IMR-90 (cell line): ENCODE results near the gene IFITM10. TPM values are rescaled to one million over a fixed set of nuclear protein-coding genes. Genes with fewer than 3 reads are reported as not detected.

ENCODE experiments used
- ATAC-seq: fragments of 200-7000 bp; cut with Tn5 transposase; 2 replicates; pipeline ENCODE4 v1.9.1; 2020; ENCODE audit warnings: low read depth, mild to moderate bottlenecking, moderate library complexity
- BruUV-seq: library from RNA; stranded (reverse); fragments of 400-500 nt; replicated peaks from 2 replicates; lab custom pipeline; 2021; lab: Mats Ljungman, UMichigan
- CTCF ChIA-PET: fragments of 300-600 bp; formaldehyde crosslinking; extraction: SDS; loops from one replicate; lab custom pipeline; 2021; ENCODE audit warnings: antibody characterized with exemption; lab: Yijun Ruan, JAX
- POLR2A ChIA-PET: fragments of 300-600 bp; sonication (Branson Sonifier 250); formaldehyde crosslinking; loops from one replicate; lab custom pipeline; 2022; ENCODE audit warnings: antibody characterized with exemption; ENCODE audit not compliant: unreplicated experiment; lab: Charles Lee
- DNase-seq: peaks from one replicate; pipeline ENCODE4 v3.0.0; 2013
- H2AFZ ChIP-seq: replicated peaks from 2 replicates; pipeline ENCODE3; 2013; ENCODE audit warnings: low read length, mild to moderate bottlenecking; ENCODE audit not compliant: poor library complexity
- H2AK5ac ChIP-seq: 2 replicates; pipeline ENCODE4 v1.6.1; 2013; ENCODE audit warnings: low read depth, low read length, inconsistent platforms
- H2AK9ac ChIP-seq: replicated peaks from 2 replicates; pipeline ENCODE3; 2013; ENCODE audit warnings: mild to moderate bottlenecking, low read depth, low read length, moderate library complexity; ENCODE audit not compliant: poor library complexity
- H2BK120ac ChIP-seq: 2 replicates; pipeline ENCODE4 v1.6.1; 2013; ENCODE audit warnings: low read depth, low read length, inconsistent platforms
- H2BK15ac ChIP-seq: 3 replicates; pipeline ENCODE4 v1.6.1; 2013; ENCODE audit warnings: low read depth, low read length, inconsistent platforms
- H2BK20ac ChIP-seq: 2 replicates; pipeline ENCODE4 v1.6.1; 2013; ENCODE audit warnings: low read depth, mild to moderate bottlenecking, inconsistent platforms, low read length, moderate library complexity
- H2BK5ac ChIP-seq: 2 replicates; pipeline ENCODE4 v1.6.1; 2013; ENCODE audit warnings: mild to moderate bottlenecking, low read depth, low read length, inconsistent platforms; ENCODE audit not compliant: poor library complexity, severe bottlenecking
- H3K14ac ChIP-seq: replicated peaks from 2 replicates; pipeline ENCODE4 v1.6.1; 2013; ENCODE audit warnings: low read depth, low read length, inconsistent platforms
- H3K18ac ChIP-seq: 2 replicates; pipeline ENCODE4 v1.6.1; 2013; ENCODE audit warnings: low read depth, low read length, control low read depth
- H3K23ac ChIP-seq: 2 replicates; pipeline ENCODE4 v1.6.1; 2013; ENCODE audit warnings: low read depth, low read length, inconsistent platforms
- H3K27ac ChIP-seq: 2 replicates; pipeline ENCODE4 v1.5.1; 2013; ENCODE audit warnings: mild to moderate bottlenecking, control low read depth, low read length; ENCODE audit not compliant: insufficient read depth
- H3K27me3 ChIP-seq: 2 replicates; pipeline ENCODE4 v1.6.1; 2013; ENCODE audit warnings: low read length; ENCODE audit not compliant: control insufficient read depth, insufficient read depth
- H3K36me3 ChIP-seq: 2 replicates; pipeline ENCODE4 v1.6.1; 2013; ENCODE audit warnings: low read length, mixed read lengths; ENCODE audit not compliant: control insufficient read depth, insufficient read depth
- H3K4ac ChIP-seq: 2 replicates; pipeline ENCODE4 v1.6.1; 2013; ENCODE audit warnings: low read depth, low read length, inconsistent platforms
- H3K4me1 ChIP-seq: 2 replicates; pipeline ENCODE4 v1.6.1; 2013; ENCODE audit warnings: low read length, mixed read lengths; ENCODE audit not compliant: control insufficient read depth, insufficient read depth
- H3K4me2 ChIP-seq: 2 replicates; pipeline ENCODE4 v1.6.1; 2013; ENCODE audit warnings: low read depth, mild to moderate bottlenecking, control low read depth, low read length, moderate library complexity
- H3K4me3 ChIP-seq: 2 replicates; pipeline ENCODE4 v1.5.1; 2013; ENCODE audit warnings: low read depth, mild to moderate bottlenecking, control low read depth, low read length, moderate library complexity; ENCODE audit not compliant: insufficient read depth
- H3K56ac ChIP-seq: 2 replicates; pipeline ENCODE4 v1.6.1; 2013; ENCODE audit warnings: low read length, inconsistent platforms; ENCODE audit not compliant: insufficient read depth; ENCODE audit errors: extremely low read depth
- H3K79me1 ChIP-seq, 2 experiments: 2 replicates each; pipeline ENCODE4 v1.6.1; 2013; ENCODE audit warnings: low read length in 2 of 2, inconsistent platforms in 1 of 2, low read depth in 1 of 2
- H3K9ac ChIP-seq: 2 replicates; pipeline ENCODE4 v1.6.1; 2013; ENCODE audit warnings: low read depth, low read length, control low read depth
- H3K9me1 ChIP-seq: 2 replicates; pipeline ENCODE4 v1.6.1; 2013; ENCODE audit warnings: low read length, inconsistent platforms; ENCODE audit not compliant: insufficient read depth
- H3K9me3 ChIP-seq: 2 replicates; pipeline ENCODE4 v1.6.1; 2013; ENCODE audit warnings: low read length; ENCODE audit not compliant: control insufficient read depth, insufficient read depth
- H4K20me1 ChIP-seq: 2 replicates; pipeline ENCODE4 v1.6.1; 2013; ENCODE audit warnings: low read length, inconsistent platforms; ENCODE audit not compliant: insufficient read depth
- H4K5ac ChIP-seq: 2 replicates; pipeline ENCODE4 v1.6.1; 2013; ENCODE audit warnings: mild to moderate bottlenecking, low read depth, low read length, control low read depth
- H4K8ac ChIP-seq, 2 experiments: 2 replicates each; pipeline ENCODE4 v1.6.1; 2013; ENCODE audit warnings: low read depth in 2 of 2, low read length in 2 of 2, control low read depth in 1 of 2, inconsistent platforms in 1 of 2
- H4K91ac ChIP-seq: 2 replicates; pipeline ENCODE4 v1.6.1; 2013; ENCODE audit warnings: low read depth, low read length, inconsistent platforms; ENCODE audit not compliant: insufficient read depth
- CHD1 ChIP-seq: IDR thresholded peaks from 2 replicates; pipeline ENCODE4 v1.6.1; 2012; ENCODE audit warnings: low read depth, low read length, improper control_type of control experiment
- FOS ChIP-seq: fragments of 150-350 bp; IDR thresholded peaks from 2 replicates; pipeline ENCODE4 v1.6.1; 2016; ENCODE audit warnings: low read depth, low read length
- NFE2L2 ChIP-seq: fragments of 150-350 bp; IDR thresholded peaks from 2 replicates; pipeline ENCODE4 v1.6.1; 2016; ENCODE audit warnings: low read depth, mild to moderate bottlenecking, low read length
- POLR2A ChIP-seq: IDR thresholded peaks from 2 replicates; pipeline ENCODE4 v1.6.1; 2012; ENCODE audit warnings: mild to moderate bottlenecking, low read depth, low read length
- RAD21 ChIP-seq: IDR thresholded peaks from 2 replicates; pipeline ENCODE4 v1.6.1; 2012; ENCODE audit warnings: low read length, improper control_type of control experiment
- WGBS, 2 experiments: methylation state at CpG; one replicate each; pipeline versions ENCODE4 v1.1.5 to v1.1.7; 2013; ENCODE audit warnings: missing lambda C conversion rate in 2 of 2; ENCODE audit not compliant: insufficient read length in 1 of 2; ENCODE audit errors: extremely low coverage in 2 of 2; 5-methylcytosine and 5-hydroxymethylcytosine counted together
- dilution Hi-C: fragments of 300-500 bp; cut with HindIII; formaldehyde crosslinking; loops from one replicate; pipeline ENCODE4 v1.14.3; 2018; ENCODE audit warnings: low sequenced_read_pairs; ENCODE audit not compliant: unreplicated experiment
- in situ Hi-C: fragments of 300-500 bp; cut with MboI; formaldehyde crosslinking; loops from 3 replicates; pipeline ENCODE4 v1.14.3; 2019; ENCODE audit warnings: low sequenced_read_pairs, inconsistent platforms, mixed read lengths
- intact Hi-C: fragments of 100-400 bp; cut with micrococcal nuclease; formaldehyde crosslinking; loops from 2 replicates; pipeline ENCODE4 v1.10.0; 2022
- polyA plus RNA-seq, 3 experiments: library from polyadenylated mRNA; depleted of rRNA; stranded (reverse); fragments of >200 nt; gene quantifications; 2 replicates each; pipeline ENCODE4 v1.2.3, GENCODE V29; 2012; ENCODE audit warnings: low replicate concordance in 1 of 3
- total RNA-seq: library from RNA; depleted of rRNA; stranded (reverse); fragments of >200 nt; gene quantifications from 2 replicates; pipeline ENCODE4 v1.2.3, GENCODE V29; 2012
- TF ChIP-seq, protein P1 (sequence below): fragments of 150-350 bp; IDR thresholded peaks from 2 replicates; pipeline ENCODE4 v1.6.1; 2016; ENCODE audit warnings: low read depth, mild to moderate bottlenecking, low read length, moderate library complexity, borderline replicate concordance

IFITM10 gene
- total and polyA plus RNA-seq, 2 of the 4 experiments (the other 2 are of a cell fraction): 0.15 to 0.18 TPM

DNA sequence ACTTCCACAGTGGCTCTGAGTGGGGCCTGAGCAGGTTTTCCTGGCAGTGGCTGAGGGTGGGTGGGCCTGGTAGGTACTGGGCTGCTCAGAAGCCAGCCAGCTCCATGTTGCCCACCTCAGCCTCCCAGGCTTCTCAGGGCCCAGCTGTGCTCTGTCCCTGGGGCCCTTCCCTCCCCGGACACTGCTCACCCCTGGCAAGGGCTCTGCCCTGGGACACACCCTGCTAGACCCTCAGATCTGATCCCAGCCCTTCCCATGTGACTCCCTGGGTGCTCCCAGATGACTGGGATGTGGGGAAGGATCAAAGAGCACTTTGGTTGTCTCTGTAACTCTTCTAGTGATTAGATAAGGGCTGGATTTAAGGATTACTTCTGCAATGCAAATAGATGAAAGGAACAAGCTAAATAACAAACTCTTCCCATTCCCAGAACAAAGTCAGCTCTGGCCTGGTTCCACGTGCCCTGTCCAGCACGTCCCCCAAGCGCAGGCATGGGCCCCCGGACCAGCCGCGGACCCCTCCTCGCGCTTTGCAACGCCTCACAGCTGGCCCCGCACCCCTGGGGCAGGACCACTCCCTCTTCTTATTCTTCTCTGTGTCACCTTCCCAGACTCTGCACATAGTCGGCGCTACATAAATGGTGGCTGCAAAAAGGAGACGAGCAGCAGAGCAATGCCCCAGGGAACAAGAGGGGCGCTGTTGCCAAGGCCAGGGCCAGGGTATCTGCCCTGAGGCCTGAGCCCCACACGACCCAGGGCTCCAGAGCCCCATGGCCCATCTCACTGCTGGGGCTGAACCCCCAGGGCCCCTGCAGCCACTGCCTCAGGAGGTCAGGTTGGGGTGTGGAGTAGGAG is 59.1 kb downstream of the IFITM10 start:
- WGBS, 2 experiments: 17% methylated on average over 2 of the region's 16 CpGs; no CpG with 5 or more reads in 1 of the 2 experiments
- Histone ChIP-seq H3K9me3 (no peaks in the 10 kb centered on the region), H3K79me1 (no peaks in the 10 kb centered on the region), H3K56ac (no peak overlapping the region), H4K8ac (no peak overlapping the region), H2BK15ac (no peak overlapping the region), H3K4ac (no peak overlapping the region), H3K27ac (no peak overlapping the region), H4K5ac (no peak overlapping the region), H2AK9ac (no peak overlapping the region), H4K20me1 (no peaks in the 10 kb centered on the region), H2BK20ac (no peak overlapping the region), H4K91ac (no peak overlapping the region), H3K9ac (no peak overlapping the region), H2AK5ac (no peak overlapping the region), H3K4me1 (peaks cover 1% of the 10 kb centered on the region; the same call in 1 of the 2 replicates), H3K23ac (no peak overlapping the region), H3K27me3 (peaks cover 50% of the 10 kb centered on the region), H2AFZ (no peak overlapping the region), H3K9me1 (no peaks in the 10 kb centered on the region), H2BK120ac (no peak overlapping the region), H3K14ac (no peak overlapping the region), H2BK5ac (no peak overlapping the region), H3K18ac (no peak overlapping the region), H3K36me3 (no peaks in the 10 kb centered on the region), H3K4me3 (no peak overlapping the region), H3K4me2 (no peak overlapping the region)
- dilution Hi-C loops: no loop called here
- in situ Hi-C loops: no loop called here
- ATAC-seq (no peak), DNase-seq (no peak)
- intact Hi-C loops: no loop called here
- TF ChIP-seq NFE2L2: no peak
- TF ChIP-seq, protein P1, sequence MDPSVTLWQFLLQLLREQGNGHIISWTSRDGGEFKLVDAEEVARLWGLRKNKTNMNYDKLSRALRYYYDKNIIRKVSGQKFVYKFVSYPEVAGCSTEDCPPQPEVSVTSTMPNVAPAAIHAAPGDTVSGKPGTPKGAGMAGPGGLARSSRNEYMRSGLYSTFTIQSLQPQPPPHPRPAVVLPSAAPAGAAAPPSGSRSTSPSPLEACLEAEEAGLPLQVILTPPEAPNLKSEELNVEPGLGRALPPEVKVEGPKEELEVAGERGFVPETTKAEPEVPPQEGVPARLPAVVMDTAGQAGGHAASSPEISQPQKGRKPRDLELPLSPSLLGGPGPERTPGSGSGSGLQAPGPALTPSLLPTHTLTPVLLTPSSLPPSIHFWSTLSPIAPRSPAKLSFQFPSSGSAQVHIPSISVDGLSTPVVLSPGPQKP: no peak
- TF ChIP-seq CHD1: no peak
- no peak for TF ChIP-seq FOS
- TF ChIP-seq RAD21: no peak
- no peak for TF ChIP-seq POLR2A
- ChIA-PET POLR2A (no interaction called here), CTCF (interaction anchor here (0.8 to 1.2 kb wide), 2 partner anchors 141 to 191 kb away, joined by 3 read pairs; no protein-coding TSS in a partner anchor)
- BruUV-seq: no TSS peak
